ENCODE measurements around the gene SOX10.
"Not testable (repeated sequence)": the region's sequence is repeated elsewhere in the genome, so short reads cannot be mapped to it uniquely, and the experiment has no call there.

Gene SOX10

GRCh38 chr22:37954686-37955085 is 29.7 kb downstream of the SOX10 start:
- ChIA-PET POLR2A (no interaction called here), CTCF (interaction anchor here (0.7 to 2.7 kb wide), 9 partner anchors 10 to 138 kb away, joined by 3 to 36 read pairs (median 3); no protein-coding TSS in a partner anchor)
- no peak for DNase-seq (ENCODE audit: extremely low spot score)
- TF ChIP-seq, protein P1, sequence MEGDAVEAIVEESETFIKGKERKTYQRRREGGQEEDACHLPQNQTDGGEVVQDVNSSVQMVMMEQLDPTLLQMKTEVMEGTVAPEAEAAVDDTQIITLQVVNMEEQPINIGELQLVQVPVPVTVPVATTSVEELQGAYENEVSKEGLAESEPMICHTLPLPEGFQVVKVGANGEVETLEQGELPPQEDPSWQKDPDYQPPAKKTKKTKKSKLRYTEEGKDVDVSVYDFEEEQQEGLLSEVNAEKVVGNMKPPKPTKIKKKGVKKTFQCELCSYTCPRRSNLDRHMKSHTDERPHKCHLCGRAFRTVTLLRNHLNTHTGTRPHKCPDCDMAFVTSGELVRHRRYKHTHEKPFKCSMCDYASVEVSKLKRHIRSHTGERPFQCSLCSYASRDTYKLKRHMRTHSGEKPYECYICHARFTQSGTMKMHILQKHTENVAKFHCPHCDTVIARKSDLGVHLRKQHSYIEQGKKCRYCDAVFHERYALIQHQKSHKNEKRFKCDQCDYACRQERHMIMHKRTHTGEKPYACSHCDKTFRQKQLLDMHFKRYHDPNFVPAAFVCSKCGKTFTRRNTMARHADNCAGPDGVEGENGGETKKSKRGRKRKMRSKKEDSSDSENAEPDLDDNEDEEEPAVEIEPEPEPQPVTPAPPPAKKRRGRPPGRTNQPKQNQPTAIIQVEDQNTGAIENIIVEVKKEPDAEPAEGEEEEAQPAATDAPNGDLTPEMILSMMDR (IDR thresholded peaks at IDR 0.05; ENCODE audit: control extremely low read depth, extremely low read depth, low read depth, missing control alignments) = no peak

DNA sequence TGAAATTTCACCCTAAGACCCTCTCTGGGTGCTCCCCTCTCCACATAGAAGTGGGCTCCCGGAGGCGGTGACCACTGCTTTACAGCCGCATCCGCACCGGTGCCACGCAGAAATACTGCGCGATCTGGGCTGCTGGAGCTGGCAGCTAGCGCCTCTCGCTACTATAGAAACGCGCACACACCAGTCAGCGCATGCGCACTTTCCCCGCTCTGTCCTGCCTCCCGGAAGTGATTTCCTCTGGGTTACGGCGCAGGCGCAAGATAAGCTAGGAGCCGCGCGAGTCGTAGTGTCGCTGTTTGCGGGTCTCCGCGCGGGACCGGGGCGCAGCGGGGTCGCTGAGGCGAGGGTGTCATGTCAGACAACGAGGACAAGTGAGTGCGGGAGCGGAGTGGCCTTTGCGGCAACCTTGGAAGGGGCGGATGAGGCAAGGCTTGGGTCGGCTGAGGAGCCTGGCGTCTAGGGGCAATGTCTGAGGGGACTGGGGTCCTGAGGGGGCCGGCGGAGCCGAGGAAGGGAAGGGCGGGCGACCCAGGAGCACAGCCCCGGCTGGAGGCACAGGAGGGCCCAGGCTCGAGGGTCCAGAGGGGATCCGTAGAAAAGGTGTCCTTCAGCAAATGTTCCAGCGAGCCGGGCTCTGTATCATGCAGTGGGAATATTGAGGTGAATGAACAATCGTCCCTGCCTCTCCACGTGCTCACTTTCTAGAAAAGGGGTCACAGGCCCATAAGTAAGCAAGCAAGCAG is 30.7 kb downstream of the SOX10 start, which contains the start of the genes C22orf23 and POLR2F:
TSS of gene C22orf23 (minus strand) at position 165 of the 743 bp plus-strand sequence. CDS start 452 bp downstream, outside the sequence.
TSS of gene POLR2F (plus strand) at position 263 of the 743 bp plus-strand sequence. CDS start at position 352, 89 bp downstream.
- TF ChIP-seq, protein P1 (IDR thresholded peaks at IDR 0.05; ENCODE audit: control extremely low read depth, extremely low read depth, low read depth, missing control alignments) = no peak
- ChIA-PET POLR2A (interaction anchor here (0.5 to 1.1 kb wide), 4 partner anchors 12 to 476 kb away, joined by 3 to 5 read pairs (median 3); partner anchors contain the start of gene ANKRD54), CTCF (interaction anchor here (0.8 to 2.7 kb wide), 12 partner anchors 11 to 321 kb away, joined by 3 to 36 read pairs (median 3); partner anchors contain the start of genes GCAT and MICALL1)
- peak; percentile 100 for DNase-seq (ENCODE audit: extremely low spot score)

GRCh38 chr22:37953062-37953436 is 31.3 kb downstream of the SOX10 start:
- DNase-seq (ENCODE audit: extremely low spot score) = no peak
- POLR2A ChIA-PET = interaction anchor here (0.8 kb wide), 1 partner anchor 109 kb away, joined by 3 read pairs; the partner anchor contains the start of gene ANKRD54
- CTCF ChIA-PET = interaction anchor here (0.9 to 2.7 kb wide), 9 partner anchors 12 to 321 kb away, joined by 3 to 36 read pairs (median 4); partner anchors contain the start of genes GCAT and MICALL1
- TF ChIP-seq, protein P1 (IDR thresholded peaks at IDR 0.05; ENCODE audit: control extremely low read depth, extremely low read depth, low read depth, missing control alignments) = no peak

DNA sequence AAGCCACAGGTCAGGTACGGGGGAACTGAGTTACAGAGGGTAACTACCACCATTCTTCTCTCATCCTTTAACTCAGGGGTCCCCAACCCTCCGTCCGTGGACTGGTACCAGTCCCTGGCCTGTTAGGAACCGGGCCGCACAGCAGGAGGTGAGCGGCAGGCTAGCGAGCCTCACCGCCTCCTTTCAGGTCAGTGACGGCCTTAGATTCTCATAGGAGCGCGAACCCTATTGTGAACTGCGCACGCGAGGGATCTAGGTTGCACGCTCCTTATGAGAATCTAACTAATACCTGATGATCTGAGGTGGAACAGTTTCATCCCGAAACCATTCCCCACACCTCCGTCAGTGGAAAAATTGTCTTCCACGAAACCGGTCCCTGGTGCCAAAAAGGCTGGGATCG is 31.7 kb downstream of the SOX10 start:
- POLR2A ChIA-PET; DNase-seq (ENCODE audit: extremely low spot score): not testable (repeated sequence)
- CTCF ChIA-PET = interaction anchor here (2.7 to 3.0 kb wide), 2 partner anchors 12 to 19 kb away, joined by 14 to 36 read pairs; no protein-coding TSS in a partner anchor

GRCh38 chr22:37951305-37951704 is 33.0 kb downstream of the SOX10 start:
- POLR2A ChIA-PET = no interaction called here
- no peak for DNase-seq (ENCODE audit: extremely low spot score)
- CTCF ChIA-PET = interaction anchor here (3.0 kb wide), 1 partner anchor 18 kb away, joined by 14 read pairs; no protein-coding TSS in a partner anchor
- TF ChIP-seq, protein P1 (IDR thresholded peaks at IDR 0.05; ENCODE audit: control extremely low read depth, extremely low read depth, low read depth, missing control alignments) = no peak

GRCh38 chr22:37947142-37947795 is 37.1 kb downstream of the SOX10 start:
- CTCF ChIA-PET = interaction anchor here (1.6 to 2.3 kb wide), 4 partner anchors 7 to 84 kb away, joined by 4 to 10 read pairs (median 6); no protein-coding TSS in a partner anchor
- POLR2A ChIA-PET = not testable (repeated sequence)

DNA sequence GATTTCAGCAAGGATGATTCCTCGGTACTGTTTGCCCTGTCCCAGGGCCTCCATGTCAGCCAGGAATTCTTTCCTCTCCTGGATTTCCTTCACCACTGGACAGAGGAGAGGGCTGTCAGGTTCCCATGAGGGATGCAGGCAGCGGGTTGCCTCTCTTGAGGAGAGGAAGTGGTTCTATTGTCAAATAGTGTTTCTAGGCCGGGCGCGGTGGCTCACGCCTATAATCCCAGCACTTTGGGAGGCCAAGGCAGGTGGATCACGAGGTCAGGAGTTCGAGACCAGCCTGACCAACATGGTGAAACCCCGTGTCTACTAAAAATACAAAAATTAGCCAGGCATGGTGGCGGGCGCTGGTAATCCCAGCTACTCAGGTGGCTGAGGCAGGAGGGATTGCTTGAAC is 39.9 kb downstream of the SOX10 start:
- DNase-seq (ENCODE audit: extremely low spot score); CTCF ChIA-PET; POLR2A ChIA-PET: not testable (repeated sequence)

More at GRCh38 chr22:37947142-37947795, 37.1 kb downstream of the SOX10 start:
- not testable (repeated sequence) for DNase-seq (ENCODE audit: extremely low spot score)
